NCI-H345 treated with DMSO at 0.1 percent for 48 hours (cell line): Measurements from ENCODE around the gene TRIM65.
"Not testable (repeated sequence)": the region's sequence is repeated elsewhere in the genome, so short reads cannot be mapped to it uniquely, and the experiment has no call there.

Experiments
- DNase-seq: peaks from one replicate; lab custom pipeline; 2025; ENCODE audit not compliant: unreplicated experiment; lab: John Stamatoyannopoulos, UW

Gene TRIM65

DNA sequence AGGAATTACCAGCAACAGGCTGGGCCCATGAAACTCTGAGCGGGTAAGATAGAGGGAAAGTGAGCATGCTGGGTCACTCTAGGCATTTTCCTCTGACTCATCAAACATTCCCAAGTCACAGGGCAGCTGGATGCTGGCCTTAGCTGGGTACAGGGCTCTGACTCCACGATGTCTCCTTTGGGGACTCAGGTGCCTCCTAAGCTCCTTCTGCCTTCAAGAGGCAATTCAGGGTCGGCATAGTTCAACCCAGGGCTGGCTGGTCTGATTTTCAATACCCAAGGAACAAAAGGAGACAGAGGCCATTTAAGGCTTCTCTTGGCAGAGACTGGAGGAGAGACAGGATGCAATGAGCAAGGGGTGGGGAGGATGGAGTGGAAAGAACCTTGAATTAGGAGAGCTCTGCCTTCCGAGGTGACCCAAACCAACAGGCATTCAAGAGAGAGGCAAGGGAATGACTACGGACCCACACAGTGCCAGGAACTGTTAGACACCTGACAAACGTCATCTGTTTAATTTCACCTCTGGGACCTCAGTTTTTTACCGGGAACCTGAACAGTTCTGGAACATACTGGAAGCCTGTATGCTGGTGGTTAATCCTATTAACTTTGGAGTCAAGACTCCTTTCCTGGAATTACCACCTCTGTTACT lies 42.5 kb downstream of the TRIM65 start:
- DNase-seq: no peak

DNA sequence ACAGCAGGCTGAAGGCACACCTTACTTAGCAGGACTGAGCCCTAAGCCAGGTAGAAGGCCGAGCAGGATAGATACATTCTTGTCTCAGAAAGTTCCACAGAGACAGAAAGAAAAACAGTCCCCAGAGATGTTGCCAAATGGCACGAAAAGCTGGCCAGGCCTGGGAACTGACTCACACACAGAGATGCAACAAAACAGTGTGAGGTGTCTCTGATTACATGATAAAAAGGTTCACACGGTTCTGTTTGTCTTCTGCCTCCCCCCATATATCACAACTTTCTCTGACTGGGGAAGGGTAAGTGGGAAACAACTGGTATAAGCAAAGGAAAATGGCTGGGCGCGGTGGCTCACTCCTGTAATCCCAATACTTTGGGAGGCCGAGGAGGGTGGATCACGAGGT lies 43.3 kb downstream of the TRIM65 start:
- no peak for DNase-seq

DNA sequence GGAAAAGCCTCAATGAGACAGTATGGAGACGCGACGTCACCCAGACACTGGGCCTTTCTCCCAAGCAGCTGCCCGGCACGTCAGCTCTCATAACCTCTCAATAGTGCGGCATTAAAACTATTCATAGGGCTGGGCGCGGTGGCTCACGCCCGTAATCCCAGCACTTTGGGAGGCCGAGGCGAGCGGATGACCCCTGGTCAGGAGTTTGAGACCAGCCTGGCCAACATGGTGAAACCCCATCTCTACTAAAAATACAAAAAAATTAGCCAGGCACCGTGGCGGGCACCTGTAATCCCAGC lies 45.1 kb downstream of the TRIM65 start:
- not testable (repeated sequence) for DNase-seq

DNA sequence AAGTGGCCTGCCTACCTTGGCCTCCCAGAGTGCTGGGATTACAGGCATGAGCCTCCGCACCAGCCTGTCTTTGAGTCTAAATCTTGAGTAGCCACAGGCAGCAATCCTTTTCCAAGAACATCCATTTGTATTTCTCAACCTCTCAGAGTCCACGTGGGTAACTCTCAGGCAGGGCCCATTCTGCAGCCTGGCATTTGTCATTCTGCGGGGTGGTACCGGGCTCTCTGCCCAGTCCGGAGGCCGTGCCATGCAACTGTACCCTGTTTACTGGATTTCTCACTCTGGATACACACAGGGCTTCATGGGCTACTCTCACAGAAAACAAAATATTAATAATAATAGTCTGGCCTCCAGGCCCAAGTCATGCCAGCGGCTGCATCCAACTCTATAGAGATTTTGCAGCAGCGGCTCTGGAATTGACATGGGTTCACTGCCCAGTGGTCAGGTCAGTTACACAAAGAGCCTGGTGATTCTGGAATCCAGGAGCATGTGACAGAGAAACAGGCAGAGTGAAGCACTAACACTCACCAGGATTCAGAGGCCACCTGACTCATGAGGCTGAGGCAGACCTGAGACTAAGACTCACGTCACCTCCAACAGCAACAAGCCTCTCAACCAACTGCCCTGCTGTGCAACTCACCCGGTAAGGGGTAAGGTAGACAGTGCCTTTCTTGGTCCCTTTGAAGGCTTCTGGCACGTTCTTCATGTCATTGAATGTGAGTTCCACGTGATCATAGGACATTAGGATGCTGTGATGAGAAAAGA lies 45.6 kb downstream of the TRIM65 start:
- DNase-seq: no peak

DNA sequence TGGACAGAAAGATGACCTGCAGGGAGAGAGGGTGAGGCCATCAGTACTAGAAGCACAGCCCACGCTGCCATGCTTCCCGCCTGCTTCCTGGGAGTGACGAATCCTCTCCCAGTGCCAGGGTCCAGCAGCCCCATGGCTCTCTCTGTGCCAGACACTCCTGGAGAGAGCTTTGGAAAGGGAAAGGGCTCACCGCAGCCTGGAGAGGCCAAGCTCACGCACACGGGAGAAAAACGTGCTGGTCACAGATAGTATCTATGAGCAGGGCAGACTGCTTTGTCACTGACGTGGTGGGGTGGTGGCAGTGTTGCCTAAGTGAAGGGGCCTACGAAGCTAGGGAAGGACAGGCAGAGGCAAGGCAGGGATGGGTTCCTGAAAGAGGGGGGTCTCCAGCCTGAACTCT lies 47.0 kb downstream of the TRIM65 start:
- no peak for DNase-seq

DNA sequence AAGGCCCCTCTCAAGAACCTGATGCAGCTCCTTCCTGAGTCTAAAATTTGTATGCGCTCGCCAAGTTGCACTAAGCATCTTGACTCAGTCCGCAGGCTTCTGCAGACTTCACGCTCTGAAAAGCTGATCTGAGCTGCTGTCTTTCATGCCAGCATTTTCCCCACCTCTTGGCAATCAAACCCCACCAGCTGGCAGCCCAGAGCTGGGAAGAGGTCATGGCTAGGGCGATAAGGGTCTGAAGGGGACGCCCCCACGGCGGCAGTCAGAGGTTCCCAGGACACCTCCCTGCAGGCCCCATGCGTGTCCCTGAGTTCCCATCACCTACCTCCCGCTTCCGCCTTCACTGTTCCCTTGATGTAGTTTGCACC lies 47.5 kb downstream of the TRIM65 start:
- DNase-seq: no peak

DNA sequence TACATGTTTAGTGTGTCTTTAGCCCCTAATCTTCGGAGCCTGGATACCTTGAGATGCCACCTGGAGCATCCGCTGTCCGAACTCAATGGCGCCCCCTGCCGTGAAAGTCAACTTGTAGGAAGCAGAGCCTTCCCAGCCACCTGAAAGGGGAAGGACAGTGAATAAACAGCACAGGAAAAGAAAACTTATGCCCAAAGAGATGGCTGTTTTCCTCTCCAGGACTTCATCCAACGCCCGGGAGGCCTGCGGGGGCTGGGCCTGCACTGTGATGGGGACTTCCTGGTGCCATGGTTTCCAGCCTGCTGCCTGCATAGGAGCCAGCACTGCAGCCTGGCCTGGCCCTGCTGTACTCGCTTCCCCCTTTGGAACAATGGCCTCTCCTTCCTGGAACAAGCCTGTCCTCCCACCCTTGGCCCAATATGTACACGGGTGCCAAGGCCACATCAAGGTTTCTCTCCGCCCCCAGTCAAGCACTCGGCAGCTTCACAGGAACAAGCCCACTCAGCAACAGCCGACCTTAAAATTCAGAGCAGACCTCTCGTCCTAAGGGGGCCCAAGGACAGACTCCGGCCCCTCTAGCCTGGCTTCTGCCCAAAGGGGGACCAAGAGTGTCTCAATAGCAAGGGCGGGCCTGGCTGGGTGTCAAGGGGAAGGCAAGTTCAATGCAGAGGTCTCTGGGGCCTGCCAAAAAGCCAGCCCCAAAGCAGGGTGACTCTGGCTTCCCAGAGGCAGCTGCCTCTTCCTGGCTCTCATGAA lies 48.0 kb downstream of the TRIM65 start:
- DNase-seq: peak; percentile 21

DNA sequence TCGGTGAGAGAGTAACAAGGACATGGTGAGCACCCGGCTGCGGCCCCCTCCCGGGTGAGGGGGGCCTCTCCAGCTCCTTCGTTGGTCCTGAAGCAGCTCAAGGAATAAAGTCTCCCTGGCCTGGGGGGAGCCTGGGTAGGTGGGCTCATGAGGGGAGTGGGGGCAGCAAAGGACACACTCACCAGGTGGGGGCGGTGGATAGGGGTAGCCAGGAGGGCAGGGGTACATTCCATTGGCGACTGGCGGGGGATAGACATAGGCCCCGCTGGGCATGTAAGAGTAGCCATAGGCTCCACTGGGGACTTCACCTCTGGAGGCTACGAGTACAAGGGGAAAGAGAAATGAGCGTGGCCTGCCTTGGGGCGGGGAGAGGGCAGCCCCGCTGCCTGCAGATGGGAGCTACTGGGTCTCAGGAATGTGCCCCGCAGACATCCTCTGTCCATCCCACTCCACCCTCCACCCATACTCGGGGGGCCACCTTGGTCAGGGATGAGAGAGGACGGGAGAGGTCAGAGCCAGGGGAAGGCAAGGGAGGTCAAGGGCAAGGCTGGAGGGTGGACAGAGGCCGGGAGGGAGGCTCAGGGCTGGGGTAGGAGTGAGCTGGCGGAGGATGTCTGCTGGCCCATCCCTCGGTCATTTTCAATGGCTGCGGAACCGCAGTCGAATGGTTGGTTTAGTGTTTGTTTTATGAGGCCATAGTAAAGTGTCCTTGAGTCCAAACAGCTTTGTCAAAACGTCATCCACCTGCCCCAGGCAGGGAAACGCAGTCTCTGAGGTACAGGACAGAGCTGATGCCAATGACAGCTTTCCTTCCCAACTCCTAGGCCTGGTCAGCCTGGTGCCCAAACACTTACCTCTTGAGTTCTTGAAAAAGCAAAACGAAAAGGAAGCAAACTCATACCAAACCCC lies 48.9 kb downstream of the TRIM65 start:
- DNase-seq: no peak

DNA sequence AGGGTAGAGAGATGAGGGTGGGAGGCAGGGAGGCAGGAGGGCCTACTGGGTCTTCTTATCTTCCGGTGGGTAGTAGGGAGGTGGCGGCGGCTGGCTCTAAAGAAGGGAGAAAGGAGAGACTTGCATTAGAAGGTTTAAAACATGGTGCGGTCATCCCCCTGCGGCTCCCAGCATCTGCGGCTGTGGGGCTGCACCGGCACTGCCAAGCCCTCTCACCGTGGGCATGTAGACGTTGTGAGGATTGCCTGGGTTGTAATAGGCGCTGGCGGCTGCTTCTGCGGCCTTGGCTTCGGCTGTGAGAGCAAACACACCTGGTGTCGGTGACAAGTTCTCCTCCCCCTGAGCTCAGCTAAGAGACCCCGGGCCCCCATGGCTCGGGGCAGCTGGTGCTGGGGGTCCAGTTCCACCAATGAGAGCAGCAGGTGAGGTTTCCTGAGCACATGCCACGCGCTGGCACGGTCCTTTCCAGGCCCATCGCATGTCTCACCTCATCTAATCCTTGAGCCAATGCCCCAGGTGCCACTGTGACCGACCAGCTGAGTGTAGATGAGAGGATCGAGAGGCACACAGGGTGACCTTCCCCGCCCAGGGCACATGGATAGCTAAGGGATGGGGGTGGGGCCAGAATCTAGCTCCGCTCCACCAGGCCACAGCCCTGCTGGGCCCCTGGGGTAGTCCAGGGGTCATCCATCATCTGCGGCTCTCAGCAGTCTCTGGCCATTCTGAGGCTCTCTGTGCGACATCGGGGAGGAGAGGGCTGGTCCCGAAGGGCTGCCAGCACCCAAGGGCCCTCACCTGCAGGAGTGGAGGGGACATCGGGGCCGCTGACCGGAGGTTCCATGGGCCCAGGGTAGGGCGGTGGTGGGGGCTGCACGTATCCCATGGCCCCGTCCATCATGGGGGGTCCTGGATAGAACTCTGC lies 49.8 kb downstream of the TRIM65 start:
- DNase-seq: no peak

DNA sequence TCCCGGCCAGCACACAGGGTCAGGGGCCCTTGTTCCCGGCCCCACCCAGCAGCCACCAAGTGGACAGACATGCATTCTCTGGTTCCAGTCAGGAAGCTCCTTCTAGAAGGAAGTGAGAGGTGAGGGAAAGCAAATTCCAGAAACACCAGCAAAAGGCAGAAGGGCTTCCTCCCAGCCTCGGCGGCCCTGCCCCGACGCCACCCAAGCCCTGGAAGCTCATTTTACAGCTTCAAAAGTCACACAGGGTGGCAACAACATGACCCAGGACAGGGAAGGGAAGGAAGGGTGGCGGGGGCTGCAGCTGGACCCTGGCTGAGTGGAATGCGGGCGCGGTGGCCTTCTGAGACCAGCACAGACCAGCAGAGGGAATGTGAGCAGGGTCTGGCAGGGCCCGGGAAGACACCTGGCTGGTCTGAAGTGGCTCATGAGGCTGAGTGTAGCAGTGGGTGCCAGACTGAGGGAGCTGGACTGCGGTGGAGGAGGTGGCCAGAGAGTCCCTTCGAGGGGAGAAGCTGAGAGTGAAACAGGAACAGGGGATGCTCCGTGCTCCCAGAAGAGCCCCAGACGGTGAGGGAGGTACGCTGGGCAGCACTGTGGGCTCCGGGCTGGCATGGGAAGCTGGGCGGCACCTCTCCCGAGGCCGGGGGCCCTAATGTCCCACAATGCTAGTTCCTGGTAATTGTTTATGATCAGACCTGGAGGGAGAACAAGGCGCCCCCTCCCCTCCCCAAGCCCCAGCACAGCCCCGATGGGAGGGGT lies 50.6 kb downstream of the TRIM65 start:
- DNase-seq: no peak

DNA sequence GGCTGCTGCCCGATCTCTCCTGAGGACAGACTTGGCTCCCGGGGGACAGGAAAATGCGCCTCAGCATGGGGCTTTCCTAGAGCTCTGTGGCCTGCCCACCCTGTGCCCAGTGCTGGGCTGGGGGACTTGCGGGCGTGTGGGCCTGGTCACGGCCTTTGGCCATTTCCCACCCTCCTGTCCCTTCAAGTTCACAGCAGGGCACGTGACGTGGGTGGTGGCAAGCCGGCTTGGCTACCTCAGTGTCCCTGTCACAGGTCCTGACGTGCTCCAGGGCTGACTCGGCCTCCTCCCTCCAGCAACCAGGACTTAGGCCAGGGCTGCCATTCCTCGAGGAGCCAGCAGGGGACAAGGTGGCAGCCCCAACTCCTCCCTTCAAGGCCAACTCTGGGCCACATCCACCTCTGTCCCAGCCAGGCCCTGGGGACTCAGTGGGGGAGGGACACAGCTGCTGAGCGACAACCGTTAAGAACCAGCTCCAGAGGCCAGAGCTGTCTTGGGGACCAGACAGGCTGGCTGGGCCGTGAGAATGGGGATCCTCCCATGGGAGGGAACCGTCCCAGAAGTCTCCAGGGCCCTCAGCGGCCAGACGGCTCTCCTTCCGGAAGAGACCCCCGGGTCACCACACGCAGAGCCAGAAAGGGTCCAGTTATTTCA lies 51.6 kb downstream of the TRIM65 start:
- DNase-seq: no peak

DNA sequence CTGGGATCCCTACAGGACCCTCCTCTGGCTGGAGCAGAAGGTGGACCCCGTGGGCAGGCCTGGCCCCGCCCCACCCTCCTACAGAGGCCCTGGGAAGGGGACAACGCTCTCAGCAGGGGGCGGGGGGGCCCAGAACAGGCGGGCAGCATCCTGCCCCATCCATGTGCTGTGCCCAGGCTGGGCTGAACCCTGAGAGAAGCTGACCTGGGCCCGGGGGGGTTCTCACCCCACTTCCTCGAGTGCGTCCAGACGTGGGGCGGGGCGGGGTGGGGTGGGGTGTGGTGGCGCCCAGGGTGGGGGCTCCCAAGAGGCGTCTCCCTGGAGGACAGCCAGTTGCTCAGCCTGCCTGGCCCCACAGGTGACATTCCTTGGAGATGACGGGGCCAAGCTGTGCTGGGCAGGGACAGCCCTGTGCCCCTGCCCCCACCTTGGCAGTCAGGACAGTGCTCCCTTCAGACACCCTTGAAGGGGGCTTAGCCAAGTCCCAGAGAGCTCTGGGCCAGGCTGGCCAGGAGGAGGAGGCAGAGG lies 52.2 kb downstream of the TRIM65 start:
- DNase-seq: no peak

DNA sequence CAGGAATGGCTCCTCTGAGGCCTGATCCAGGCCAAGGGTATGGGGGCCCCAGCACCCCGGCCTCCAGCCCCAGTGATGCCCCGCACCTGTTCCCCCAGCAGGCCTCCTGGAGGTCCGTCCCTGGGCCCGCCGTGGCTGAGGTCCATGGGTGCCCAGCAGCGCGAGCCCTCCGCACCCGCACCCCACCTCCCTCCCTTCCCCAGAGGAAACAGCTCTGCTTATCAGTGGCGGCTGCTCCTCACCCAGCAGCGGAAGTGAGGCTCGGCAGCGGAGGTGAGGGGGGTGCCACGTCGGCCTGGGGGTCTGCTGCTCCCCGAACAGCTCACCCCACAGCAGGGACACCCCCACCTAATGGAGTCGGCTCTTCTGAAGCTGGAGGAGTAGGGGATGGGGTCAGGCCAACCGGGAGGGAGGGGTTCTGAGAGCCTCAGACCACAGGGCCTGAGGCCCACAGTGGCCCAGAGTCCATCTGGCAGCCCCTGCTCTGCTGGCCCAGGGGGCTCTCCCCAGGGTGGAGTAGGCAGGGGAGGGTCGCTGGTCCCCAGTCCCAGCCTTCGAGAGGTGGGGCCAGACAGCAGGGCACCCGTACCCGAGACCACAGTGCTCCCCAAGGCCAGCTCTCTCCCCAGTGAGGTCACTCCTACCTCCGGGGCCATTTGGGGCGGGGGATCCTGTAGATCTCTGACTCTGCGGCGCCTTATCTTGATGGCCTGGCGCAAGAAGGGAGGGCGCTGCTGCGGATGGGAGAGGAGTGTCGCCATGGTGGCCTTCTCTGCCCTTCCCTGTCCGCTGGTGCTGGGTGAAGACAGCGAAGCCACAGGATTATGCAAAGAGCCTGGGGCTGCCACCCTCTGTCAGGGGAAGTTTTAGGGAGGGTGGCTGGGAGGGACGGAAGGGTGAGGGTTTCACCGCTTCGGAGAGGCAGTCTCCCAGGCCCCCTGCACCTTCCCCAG lies 52.9 kb downstream of the TRIM65 start, which contains the start of gene UNC13D:
UNC13D (minus strand) TSS at position 828 of the 953 bp plus-strand sequence; CDS start at position 761, 67 bp downstream.
- no peak for DNase-seq

DNA sequence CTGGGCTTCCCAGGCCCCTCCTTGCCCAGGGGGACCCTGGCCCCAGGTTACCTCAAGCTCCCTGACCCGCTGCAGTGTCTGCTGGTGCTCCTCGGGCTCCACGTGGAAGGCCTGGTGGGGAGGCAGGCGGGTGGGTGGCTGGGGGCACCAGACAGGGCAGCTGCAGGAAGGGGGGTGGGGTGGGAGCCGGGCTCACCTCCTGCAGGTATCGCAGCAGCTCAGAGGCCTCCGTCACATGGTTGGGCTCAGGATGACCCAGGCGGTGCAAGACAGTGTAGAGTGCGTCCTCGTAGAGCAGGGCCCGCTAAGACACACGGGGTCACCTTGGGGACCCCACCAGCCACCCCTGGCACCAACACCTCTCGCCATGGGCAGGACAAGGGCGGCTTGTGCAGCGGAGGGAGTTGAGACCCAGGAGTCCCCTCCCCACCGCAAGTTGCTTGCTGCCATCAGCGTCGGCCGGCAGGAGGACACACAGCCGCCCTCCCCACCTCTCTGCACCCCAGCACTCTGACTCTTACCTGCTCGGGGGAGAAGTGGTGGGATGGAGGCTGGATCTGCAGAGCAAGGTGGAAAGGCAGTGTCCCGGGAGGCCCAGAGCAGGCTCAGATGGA lies 53.7 kb downstream of the TRIM65 start:
- no peak for DNase-seq

DNA sequence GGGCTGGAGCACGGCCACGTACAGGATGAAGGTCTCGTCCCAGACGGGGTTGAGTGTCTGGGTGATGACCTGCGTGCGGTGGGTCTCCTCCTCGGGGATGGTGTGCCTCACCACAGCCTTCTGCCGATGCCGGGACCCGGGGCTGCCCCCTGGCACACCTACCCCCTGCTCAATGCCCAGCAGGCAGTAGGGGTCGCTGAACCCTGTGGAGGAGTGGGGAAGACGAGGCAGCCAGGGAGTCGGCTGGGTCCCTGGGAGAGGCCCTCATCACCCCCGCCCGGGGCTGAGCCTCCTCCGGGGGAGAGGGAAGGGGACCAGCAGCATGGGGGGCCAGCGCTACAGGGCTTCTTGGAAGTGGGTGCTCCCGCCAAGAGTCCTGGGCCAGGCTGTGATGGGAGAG lies 54.3 kb downstream of the TRIM65 start:
- DNase-seq: no peak

DNA sequence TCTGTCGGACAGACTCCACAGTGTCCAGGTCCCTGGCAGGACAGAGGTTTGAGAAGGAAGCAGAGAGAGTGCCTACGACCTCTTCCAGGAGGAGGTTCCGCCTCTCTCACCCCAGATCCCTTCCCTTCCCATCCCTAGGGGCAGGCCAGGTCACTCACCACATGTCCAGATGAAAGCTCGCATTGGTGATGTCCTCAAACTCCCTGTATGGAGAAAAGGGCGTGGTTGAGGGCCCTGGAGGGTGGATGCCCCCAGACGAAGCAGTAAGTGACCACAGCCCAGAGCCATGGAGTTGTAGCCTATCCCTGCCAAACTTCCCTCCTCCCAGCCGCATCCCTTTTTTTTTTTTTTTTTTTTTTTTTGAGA lies 56.0 kb downstream of the TRIM65 start:
- no peak for DNase-seq
